Heart left ventricle (tissue), 16 donors: Measurements from ENCODE around the gene ATXN1. TPM values are rescaled to one million over a fixed set of nuclear protein-coding genes. Genes with fewer than 3 reads are reported as not detected.

ENCODE experiments used
- ATAC-seq, 4 donors: fragments of 200-7000 bp; cut with Tn5 transposase; one replicate each; pipeline ENCODE4 v1.9.1; 2020 to 2022; ENCODE audit warnings: moderate library complexity in 4 of 4, mild to moderate bottlenecking in 3 of 4, moderate number of reproducible peaks in 1 of 4
- DNase-seq, 5 donors: peaks; one replicate each; pipeline ENCODE4 v3.0.0-alpha.2; 2020
- H3K27ac ChIP-seq, 12 donors: fragments of 200-600 bp; sonication (generic) in 4 of 12; one replicate each; pipeline versions ENCODE4 v1.5.0 to v1.8.0; 2016 to 2022; ENCODE audit warnings: mild to moderate bottlenecking in 2 of 12
- H3K27me3 ChIP-seq, 9 donors: fragments of 200-600 bp; sonication (generic) in 2 of 9; one replicate each; pipeline versions ENCODE4 v1.5.1 to v1.8.0; 2016 to 2022; ENCODE audit warnings: mild to moderate bottlenecking in 3 of 9
- H3K36me3 ChIP-seq, 9 donors: fragments of 200-600 bp; sonication (generic) in 2 of 9; one replicate each; pipeline versions ENCODE4 v1.5.0 to v1.8.0; 2018 to 2022; ENCODE audit warnings: mild to moderate bottlenecking in 2 of 9
- H3K4me1 ChIP-seq, 12 donors: fragments of 200-600 bp; sonication (generic) in 4 of 12; one replicate each; pipeline versions ENCODE4 v1.5.0 to v1.8.0; 2016 to 2022; ENCODE audit warnings: mild to moderate bottlenecking in 3 of 12
- H3K4me3 ChIP-seq, 12 donors: fragments of 200-600 bp; sonication (generic) in 4 of 12; one replicate each; pipeline versions ENCODE4 v1.5.0 to v1.8.0; 2017 to 2022; ENCODE audit warnings: mild to moderate bottlenecking in 9 of 12, moderate library complexity in 4 of 12
- H3K9me3 ChIP-seq, 12 donors: fragments of 200-600 bp; sonication (generic) in 4 of 12; one replicate each; pipeline versions ENCODE4 v1.5.0 to v1.8.0; 2016 to 2022; ENCODE audit warnings: mild to moderate bottlenecking in 1 of 12
- CTCF ChIP-seq, 12 donors: fragments of 200-600 bp; sonication (generic) in 4 of 12; IDR thresholded peaks; one replicate each; pipeline versions ENCODE4 v1.5.0 to v1.8.0; 2018 to 2022; ENCODE audit warnings: antibody characterized with exemption in 12 of 12, mild to moderate bottlenecking in 5 of 12
- POLR2A ChIP-seq, 2 donors: fragments of 450-650 bp; IDR thresholded peaks; one replicate each; pipeline ENCODE4 v1.6.1; 2017; ENCODE audit warnings: antibody characterized with exemption in 2 of 2, mild to moderate bottlenecking in 2 of 2, moderate library complexity in 2 of 2
- WGBS, 4 donors: extraction: QIAGEN DNeasy Blood & Tissue Kit in 2 of 4; methylation state at CpG; one replicate each; pipeline versions ENCODE4 v1.1.5 to v1.1.7; 2013 to 2018; 5-methylcytosine and 5-hydroxymethylcytosine counted together
- intact Hi-C, 10 donors: fragments of 100-400 bp; cut with DNase I; formaldehyde crosslinking; loops; one replicate each; pipeline versions ENCODE4 v1.11.1 to v1.14.2; 2022
- polyA plus RNA-seq, 2 donors: library from polyadenylated mRNA; stranded (reverse); fragments of 200-250 nt; gene quantifications; one replicate each; pipeline ENCODE4 v1.2.3, GENCODE V29; 2013
- total RNA-seq, 9 donors: library from RNA; depleted of rRNA in 2 of 9; stranded (reverse); fragments of >200 nt in 2 of 9; fragmentation: NEBNext Ultra II Directional in 3 of 9; extraction: Animal tissue kit (Norgen Biotek cat#: 25700) in 3 of 9; gene quantifications; one replicate each; pipeline versions ENCODE4 v1.1.0 to v1.2.4, GENCODE V29; 2016 to 2023
- donor health status: ischemic (EF 13 %, LVEDD 7.1; RV severe dilation, severe dysfunction).
- donor health status: healthy with polysubstance abuse.
- donor health status: DM: no; HTN: yes; CAD: no.
- donor health status: DM: no; HTN: no; CAD: no.
- donor health status: ischemic (EF 25% LVEDD 6.9; RV normal size, moderate dysfunction).
- donor health status: ischemic (EF 25% LVEDD 5.7; RV mildly dilated, moderate dysfunction).
- donor health status: healthy.
- donor health status: DM: yes; HTN: yes; CAD: no.
- donor health status: ischemic (EF 35%, LVEDD 5.7; RV mildly dilated, moderate dysfunction).
- donor health status: nonischemic (EF 11% LVEDD 7.7; RV severe dilation, severe dysfunction).
- donor health status: DM: yes; HTN: yes; CAD: no.
- donor health status: PGD.
- donor health status: ischemic (EF 29% LVEDD 5.4; RV normal size, mild dysfunction).
- donor health status: nonischemic (EF 23%, LVEDD 6.1; RV moderate dilation, normal function).

Gene ATXN1
- total and polyA plus RNA-seq, 11 donors = 8.7 to 51.8 (median 36.0) TPM

DNA sequence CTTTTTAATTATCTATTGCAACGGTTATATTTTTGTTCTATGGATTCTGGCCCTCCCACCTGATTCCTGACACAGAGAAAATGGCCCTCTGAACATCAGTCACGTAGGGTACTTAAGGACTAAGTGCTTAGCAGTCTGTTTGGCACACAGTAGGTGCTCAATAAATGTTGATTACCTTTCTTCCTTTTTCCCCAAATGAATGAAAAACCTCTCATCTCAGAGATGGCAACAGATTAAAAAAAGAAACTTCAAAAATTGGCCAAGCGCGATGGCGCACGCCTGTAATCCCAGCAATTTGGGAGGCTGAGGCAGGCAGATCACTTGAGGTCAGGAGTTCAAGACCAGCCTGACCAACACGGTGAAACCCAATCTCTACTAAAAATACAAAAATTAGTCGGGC, 31.5 kb downstream of the ATXN1 start:
- WGBS, 4 donors = 93 to 97% (median 96%) methylated on average over 8 of the region's 8 CpGs
- peaks cover 0 to 68% (median 20%) of the 10 kb centered on the region in 12 donors for H3K4me1 ChIP-seq
- H3K27ac ChIP-seq = no peak overlapping the region
- no peaks in the 10 kb centered on the region for H3K9me3 ChIP-seq
- peaks cover 0 to 9% (median 0%) of the 10 kb centered on the region in 9 donors for H3K36me3 ChIP-seq
- ATAC-seq = no peak
- H3K4me3 ChIP-seq = no peak overlapping the region
- H3K27me3 ChIP-seq = no peaks in the 10 kb centered on the region
- no peak for DNase-seq
- TF ChIP-seq POLR2A (IDR thresholded peaks at IDR 0.05) (no peak), CTCF (IDR thresholded peaks at IDR 0.05) (no peak)
- intact Hi-C loops = no loop called here

GRCh38 chr6:16729183-16729691, 32.0 kb downstream of the ATXN1 start:
- Histone ChIP-seq H3K4me1 (peaks cover 0 to 73% (median 24%) of the 10 kb centered on the region in 12 donors), H3K27ac (no peak overlapping the region), H3K27me3 (no peaks in the 10 kb centered on the region), H3K4me3 (no peak overlapping the region), H3K9me3 (no peaks in the 10 kb centered on the region), H3K36me3 (peaks cover 0 to 9% (median 0%) of the 10 kb centered on the region in 9 donors)
- TF ChIP-seq CTCF (IDR thresholded peaks at IDR 0.05) (no peak), POLR2A (IDR thresholded peaks at IDR 0.05) (no peak)
- no peak for ATAC-seq
- DNase-seq = no peak
- WGBS, 4 donors = 83 to 88% (median 85%) methylated on average over 7 of the region's 7 CpGs
- intact Hi-C loops = no loop called here

- peak overlapping the region in 1 of 12 donors; percentile 64 for H3K27ac ChIP-seq
- no peaks in the 10 kb centered on the region for H3K9me3 ChIP-seq
- 90 to 95% (median 93%) methylated on average over 6 of the region's 6 CpGs for WGBS, 4 donors
- intact Hi-C loops = no loop called here
- H3K36me3 ChIP-seq = peaks cover 0 to 9% (median 0%) of the 10 kb centered on the region in 9 donors
- TF ChIP-seq POLR2A (IDR thresholded peaks at IDR 0.05) (no peak), CTCF (IDR thresholded peaks at IDR 0.05) (no peak)
- H3K4me3 ChIP-seq = no peak overlapping the region
- H3K27me3 ChIP-seq = no peaks in the 10 kb centered on the region
- ATAC-seq (no peak), DNase-seq (no peak)
- peaks cover 0 to 79% (median 30%) of the 10 kb centered on the region in 12 donors for H3K4me1 ChIP-seq
Observed at GRCh38 chr6:16728513-16729182, 32.6 kb downstream of the ATXN1 start.

GRCh38 chr6:16727996-16728395, 33.3 kb downstream of the ATXN1 start:
- Histone ChIP-seq H3K27ac (peak overlapping the region in 1 of 12 donors; percentile 64), H3K36me3 (peaks cover 0 to 9% (median 0%) of the 10 kb centered on the region in 9 donors), H3K4me1 (peaks cover 0 to 83% (median 35%) of the 10 kb centered on the region in 12 donors), H3K4me3 (no peak overlapping the region), H3K27me3 (no peaks in the 10 kb centered on the region), H3K9me3 (no peaks in the 10 kb centered on the region)
- 80 to 91% (median 88%) methylated on average over 5 of the region's 5 CpGs for WGBS, 4 donors
- TF ChIP-seq POLR2A (IDR thresholded peaks at IDR 0.05) (no peak), CTCF (IDR thresholded peaks at IDR 0.05) (no peak)
- intact Hi-C loops = no loop called here
- ATAC-seq (peak in 3 of 4 donors; percentile 34 to 65 (median 56)), DNase-seq (peak in 1 of 5 donors; percentile 30)
